Fibroblast of mammary gland (primary cell): ENCODE measurements around the gene ITPKC.
"Not testable (repeated sequence)": the region's sequence is repeated elsewhere in the genome, so short reads cannot be mapped to it uniquely, and the experiment has no call there.

Experiments
- DNase-seq: peaks from one replicate; pipeline ENCODE4 v3.0.0-alpha.2; 2010; ENCODE audit warnings: low read depth
- H3K4me3 ChIP-seq: 2 replicates; pipeline ENCODE4 v1.5.1; 2011; ENCODE audit warnings: low read depth, mild to moderate bottlenecking, low read length, moderate library complexity; ENCODE audit not compliant: control insufficient read depth
- CTCF ChIP-seq: conservative IDR thresholded peaks from 2 replicates; pipeline ENCODE4 v1.5.1; 2011; ENCODE audit warnings: low read depth, low read length, inconsistent platforms; ENCODE audit not compliant: control insufficient read depth, insufficient read depth

The ITPKC gene

GRCh38 chr19:40783711-40784110, 66.8 kb downstream of the ITPKC start:
- no peak for DNase-seq
- TF ChIP-seq CTCF, result no peak
- H3K4me3 ChIP-seq, result no peak overlapping the region

- DNase-seq, H3K4me3 ChIP-seq: not testable (repeated sequence)
Observed at GRCh38 chr19:40784146-40784545, 67.2 kb downstream of the ITPKC start.

DNA sequence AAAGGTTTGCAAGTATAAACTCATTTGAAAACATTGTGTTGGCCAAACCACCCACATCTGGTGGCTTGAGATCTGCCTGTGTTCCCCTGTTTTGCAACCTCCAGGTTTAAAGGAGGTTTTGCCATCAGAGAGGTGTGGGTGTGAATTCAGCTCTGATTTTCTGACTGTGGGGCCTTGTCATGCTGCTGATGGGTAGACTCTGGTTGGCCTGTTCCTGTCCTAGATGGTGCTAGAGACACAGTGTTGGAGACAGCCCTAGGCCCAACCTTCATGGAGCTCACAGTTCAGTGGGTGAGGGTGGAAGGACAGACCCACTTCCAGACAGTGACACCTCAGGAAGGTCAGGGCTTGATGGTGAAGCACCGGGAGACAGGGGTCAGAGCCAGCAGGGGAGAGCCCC, 68.6 kb downstream of the ITPKC start:
- DNase-seq, result no peak
- no peak for TF ChIP-seq CTCF
- H3K4me3 ChIP-seq, result no peak overlapping the region

DNA sequence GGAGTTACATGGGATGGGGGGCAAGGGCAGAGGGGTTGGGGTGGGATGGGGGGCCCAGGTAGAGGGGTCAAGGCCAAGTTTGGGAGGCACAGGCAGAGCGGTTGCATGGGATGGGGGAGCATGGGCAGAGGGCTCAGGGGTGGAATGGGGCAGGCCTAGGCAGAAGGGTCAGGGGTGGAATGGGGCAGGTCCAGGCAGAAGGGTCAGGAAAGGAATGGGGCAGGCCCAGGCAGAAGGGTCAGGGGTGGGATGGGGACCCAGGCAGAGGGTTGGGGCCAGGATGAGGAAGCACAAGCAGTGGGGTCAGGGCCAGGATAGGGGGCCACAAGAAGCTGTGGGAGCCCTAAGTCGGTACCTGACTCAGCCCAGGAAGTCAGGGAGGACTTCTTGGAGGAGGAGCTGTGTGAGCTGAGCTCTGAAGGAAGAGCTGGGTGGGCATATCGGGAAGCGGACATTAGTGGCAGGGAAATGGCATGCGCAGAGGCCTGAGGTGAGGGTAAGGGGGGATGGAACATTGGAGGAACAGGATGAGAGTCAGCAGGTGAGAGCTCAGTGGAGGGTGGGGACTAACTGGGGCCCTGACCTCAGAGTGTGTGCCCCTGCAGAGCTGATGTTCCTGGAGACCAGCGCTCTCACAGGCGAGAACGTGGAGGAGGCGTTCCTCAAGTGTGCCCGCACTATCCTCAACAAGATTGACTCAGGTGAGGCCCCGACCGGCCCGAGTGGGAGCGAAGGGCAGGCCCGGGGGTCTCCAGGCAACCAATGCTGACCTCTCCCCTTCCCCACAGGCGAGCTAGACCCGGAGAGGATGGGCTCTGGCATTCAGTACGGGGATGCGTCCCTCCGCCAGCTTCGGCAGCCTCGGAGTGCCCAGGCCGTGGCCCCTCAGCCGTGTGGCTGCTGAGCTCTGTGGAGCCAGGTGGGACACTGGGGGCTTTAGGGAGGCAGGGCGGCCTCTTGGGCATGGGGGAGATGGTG, 69.4 kb downstream of the ITPKC start:
- no peak overlapping the region for H3K4me3 ChIP-seq
- DNase-seq, result no peak
- TF ChIP-seq CTCF, result no peak
